ENCODE measurements around the gene DNHD1.

DNHD1 gene

DNA sequence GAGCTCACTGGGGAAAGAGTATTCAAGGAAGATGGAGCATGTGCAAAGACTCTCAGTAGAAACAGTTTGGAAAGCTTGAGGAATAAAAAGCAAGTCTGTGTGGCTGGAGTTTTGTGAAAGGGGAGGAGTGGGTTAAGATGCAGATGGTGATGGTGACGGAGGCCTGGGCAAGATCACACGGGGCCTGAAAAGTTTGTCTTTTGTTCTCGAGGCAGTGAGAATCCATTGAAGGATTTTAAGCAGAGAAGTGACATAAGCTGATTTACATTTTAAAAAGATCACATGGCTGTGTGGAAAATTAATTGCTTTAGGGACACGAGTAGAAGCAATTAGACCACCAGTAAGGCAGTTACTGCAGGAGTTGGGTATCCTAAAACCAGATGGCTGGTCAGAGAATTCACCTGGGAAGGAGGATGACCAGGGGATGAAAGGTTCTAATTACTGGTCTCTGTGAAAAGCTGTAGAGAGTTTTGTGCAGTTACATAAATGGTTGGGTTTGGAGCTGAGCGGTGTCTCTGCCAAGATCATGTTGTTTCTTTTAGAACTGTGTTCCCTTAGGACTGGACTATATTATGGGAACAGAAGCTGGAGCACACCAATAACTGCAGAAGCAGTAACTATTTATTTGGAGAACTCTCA is 99.3 kb downstream of the DNHD1 start:
- Histone ChIP-seq H2BK12ac (ENCODE audit: low read length) (no peak overlapping the region), H3K4ac (ENCODE audit: low read depth, low read length) (no peak overlapping the region), H4K91ac (ENCODE audit: low read depth, low read length) (no peak overlapping the region), H2AFZ (ENCODE audit: insufficient read depth, low read length, poor library complexity) (no peak overlapping the region), H3K27me3 (ENCODE audit: insufficient read depth, low read length) (no peaks in the 10 kb centered on the region), H3K36me3 (ENCODE audit: control insufficient read depth in 1 of 2, insufficient read depth in 2 of 2, low read length in 2 of 2) (peaks cover 18 to 29% of the 10 kb centered on the region in 2 experiments), H2BK120ac (ENCODE audit: insufficient read depth, low read length, poor library complexity) (no peak overlapping the region), H3K27ac (ENCODE audit: low read depth, low read length) (no peak overlapping the region), H3K4me1 (ENCODE audit: control insufficient read depth in 1 of 2, insufficient read depth in 2 of 2, low read length in 2 of 2) (peaks cover 0 to 4% of the 10 kb centered on the region in 2 experiments), H3K18ac (ENCODE audit: low read length) (no peak overlapping the region), H4K8ac (ENCODE audit: low read depth, low read length) (no peak overlapping the region), H3K9ac (ENCODE audit: low read length) (no peak overlapping the region), H3K4me2 (ENCODE audit: low read length) (no peak overlapping the region), H2AK5ac (ENCODE audit: low read length) (no peak overlapping the region), H3K79me2 (ENCODE audit: control insufficient read depth, insufficient read depth, low read length, poor library complexity) (no peaks in the 10 kb centered on the region), H3K23ac (ENCODE audit: low read length) (no peak overlapping the region), H3K4me3 (ENCODE audit: low read depth, low read length) (no peak overlapping the region), H3K14ac (ENCODE audit: low read length) (no peak overlapping the region), H3K9me3 (ENCODE audit: insufficient read depth, low read depth, low read length) (no peaks in the 10 kb centered on the region), H3K79me1 (ENCODE audit: low read length) (no peaks in the 10 kb centered on the region), H2BK5ac (ENCODE audit: low read depth, low read length, poor library complexity) (no peak overlapping the region), H4K12ac (ENCODE audit: low read depth, low read length) (no peak overlapping the region)
- WGBS (ENCODE audit: extremely low coverage, insufficient coverage, insufficient read length) = no CpG with 5 or more reads among the region's 5 CpGs
- DNase-seq = no peak

GRCh38 chr11:6598555-6598954 is 101.5 kb downstream of the DNHD1 start:
- no peaks in the 10 kb centered on the region for H3K9me3 ChIP-seq (ENCODE audit: insufficient read depth, low read depth, low read length)
- H4K12ac ChIP-seq (ENCODE audit: low read depth, low read length) = no peak overlapping the region
- H4K8ac ChIP-seq (ENCODE audit: low read depth, low read length) = no peak overlapping the region
- peaks cover 4% of the 10 kb centered on the region for H3K79me1 ChIP-seq (ENCODE audit: low read length)
- no peak for DNase-seq
- H3K4me3 ChIP-seq (ENCODE audit: low read depth, low read length) = no peak overlapping the region
- H2AFZ ChIP-seq (ENCODE audit: insufficient read depth, low read length, poor library complexity) = no peak overlapping the region
- no CpG with 5 or more reads among the region's 3 CpGs for WGBS (ENCODE audit: extremely low coverage, insufficient coverage, insufficient read length)
- H3K27me3 ChIP-seq (ENCODE audit: insufficient read depth, low read length) = no peaks in the 10 kb centered on the region
- no peak overlapping the region for H2BK5ac ChIP-seq (ENCODE audit: low read depth, low read length, poor library complexity)
- no peak overlapping the region for H3K9ac ChIP-seq (ENCODE audit: low read length)
- no peak overlapping the region for H3K23ac ChIP-seq (ENCODE audit: low read length)
- H3K14ac ChIP-seq (ENCODE audit: low read length) = no peak overlapping the region
- no peak overlapping the region for H3K18ac ChIP-seq (ENCODE audit: low read length)
- no peak overlapping the region for H4K91ac ChIP-seq (ENCODE audit: low read depth, low read length)
- H3K4me2 ChIP-seq (ENCODE audit: low read length) = no peak overlapping the region
- no peak overlapping the region for H2AK5ac ChIP-seq (ENCODE audit: low read length)
- H2BK12ac ChIP-seq (ENCODE audit: low read length) = no peak overlapping the region
- H3K4ac ChIP-seq (ENCODE audit: low read depth, low read length) = no peak overlapping the region
- H3K27ac ChIP-seq (ENCODE audit: low read depth, low read length) = no peak overlapping the region
- H3K79me2 ChIP-seq (ENCODE audit: control insufficient read depth, insufficient read depth, low read length, poor library complexity) = peaks cover 10% of the 10 kb centered on the region
- H2BK120ac ChIP-seq (ENCODE audit: insufficient read depth, low read length, poor library complexity) = no peak overlapping the region
- peaks cover 21 to 33% of the 10 kb centered on the region in 2 experiments for H3K36me3 ChIP-seq (ENCODE audit: control insufficient read depth in 1 of 2, insufficient read depth in 2 of 2, low read length in 2 of 2)
- peaks cover 0 to 11% of the 10 kb centered on the region in 2 experiments for H3K4me1 ChIP-seq (ENCODE audit: control insufficient read depth in 1 of 2, insufficient read depth in 2 of 2, low read length in 2 of 2)

- Histone ChIP-seq H3K36me3 (ENCODE audit: control insufficient read depth in 1 of 2, insufficient read depth in 2 of 2, low read length in 2 of 2) (peaks cover 21 to 33% of the 10 kb centered on the region in 2 experiments), H2AK5ac (ENCODE audit: low read length) (no peak overlapping the region), H2BK120ac (ENCODE audit: insufficient read depth, low read length, poor library complexity) (no peak overlapping the region), H3K9ac (ENCODE audit: low read length) (no peak overlapping the region), H3K4me1 (ENCODE audit: control insufficient read depth in 1 of 2, insufficient read depth in 2 of 2, low read length in 2 of 2) (peaks cover 0 to 9% of the 10 kb centered on the region in 2 experiments), H4K8ac (ENCODE audit: low read depth, low read length) (no peak overlapping the region), H3K4me3 (ENCODE audit: low read depth, low read length) (no peak overlapping the region), H3K27ac (ENCODE audit: low read depth, low read length) (no peak overlapping the region), H4K12ac (ENCODE audit: low read depth, low read length) (no peak overlapping the region), H2BK5ac (ENCODE audit: low read depth, low read length, poor library complexity) (no peak overlapping the region), H4K91ac (ENCODE audit: low read depth, low read length) (no peak overlapping the region), H3K9me3 (ENCODE audit: insufficient read depth, low read depth, low read length) (no peaks in the 10 kb centered on the region), H3K18ac (ENCODE audit: low read length) (no peak overlapping the region), H3K79me2 (ENCODE audit: control insufficient read depth, insufficient read depth, low read length, poor library complexity) (peaks cover 19% of the 10 kb centered on the region), H2BK12ac (ENCODE audit: low read length) (no peak overlapping the region), H3K27me3 (ENCODE audit: insufficient read depth, low read length) (no peaks in the 10 kb centered on the region), H3K4me2 (ENCODE audit: low read length) (no peak overlapping the region), H3K79me1 (ENCODE audit: low read length) (peaks cover 13% of the 10 kb centered on the region), H3K14ac (ENCODE audit: low read length) (no peak overlapping the region), H2AFZ (ENCODE audit: insufficient read depth, low read length, poor library complexity) (no peak overlapping the region), H3K23ac (ENCODE audit: low read length) (no peak overlapping the region), H3K4ac (ENCODE audit: low read depth, low read length) (no peak overlapping the region)
- WGBS (ENCODE audit: extremely low coverage, insufficient coverage, insufficient read length) = no CpG with 5 or more reads among the region's 1 CpG
- no peak for DNase-seq
Observed at GRCh38 chr11:6599449-6599848, 102.4 kb downstream of the DNHD1 start.

- H2BK12ac ChIP-seq (ENCODE audit: low read length) = no peak overlapping the region
- H4K8ac ChIP-seq (ENCODE audit: low read depth, low read length) = no peak overlapping the region
- peaks cover 21% of the 10 kb centered on the region for H3K79me2 ChIP-seq (ENCODE audit: control insufficient read depth, insufficient read depth, low read length, poor library complexity)
- DNase-seq = no peak
- H3K9ac ChIP-seq (ENCODE audit: low read length) = no peak overlapping the region
- H3K4me3 ChIP-seq (ENCODE audit: low read depth, low read length) = no peak overlapping the region
- H3K4ac ChIP-seq (ENCODE audit: low read depth, low read length) = no peak overlapping the region
- peaks cover 21 to 33% of the 10 kb centered on the region in 2 experiments for H3K36me3 ChIP-seq (ENCODE audit: control insufficient read depth in 1 of 2, insufficient read depth in 2 of 2, low read length in 2 of 2)
- no peak overlapping the region for H3K18ac ChIP-seq (ENCODE audit: low read length)
- H2AK5ac ChIP-seq (ENCODE audit: low read length) = no peak overlapping the region
- H3K4me2 ChIP-seq (ENCODE audit: low read length) = no peak overlapping the region
- no peak overlapping the region for H3K27ac ChIP-seq (ENCODE audit: low read depth, low read length)
- no peak overlapping the region for H2BK120ac ChIP-seq (ENCODE audit: insufficient read depth, low read length, poor library complexity)
- H3K9me3 ChIP-seq (ENCODE audit: insufficient read depth, low read depth, low read length) = no peaks in the 10 kb centered on the region
- no CpG with 5 or more reads among the region's 2 CpGs for WGBS (ENCODE audit: extremely low coverage, insufficient coverage, insufficient read length)
- no peak overlapping the region for H2BK5ac ChIP-seq (ENCODE audit: low read depth, low read length, poor library complexity)
- no peak overlapping the region for H3K23ac ChIP-seq (ENCODE audit: low read length)
- H3K79me1 ChIP-seq (ENCODE audit: low read length) = peaks cover 14% of the 10 kb centered on the region
- H2AFZ ChIP-seq (ENCODE audit: insufficient read depth, low read length, poor library complexity) = no peak overlapping the region
- H3K4me1 ChIP-seq (ENCODE audit: control insufficient read depth in 1 of 2, insufficient read depth in 2 of 2, low read length in 2 of 2) = peaks cover 0 to 9% of the 10 kb centered on the region in 2 experiments
- no peak overlapping the region for H4K91ac ChIP-seq (ENCODE audit: low read depth, low read length)
- H3K27me3 ChIP-seq (ENCODE audit: insufficient read depth, low read length) = no peaks in the 10 kb centered on the region
- H4K12ac ChIP-seq (ENCODE audit: low read depth, low read length) = no peak overlapping the region
- H3K14ac ChIP-seq (ENCODE audit: low read length) = no peak overlapping the region
Observed at GRCh38 chr11:6599881-6600390, 102.9 kb downstream of the DNHD1 start.

Measured in trophoblast cell (in vitro differentiated cells and primary cell).